SK-N-SH (cell line): Measurements from ENCODE around the gene FRMD3. TPM values are rescaled to one million over a fixed set of nuclear protein-coding genes. Genes with fewer than 3 reads are reported as not detected.
A peak's percentile ranks its signal among the peaks of the same experiment; 100 is the strongest.

Experiments
- CTCF ChIA-PET: fragments of 300-600, 350-600 bp; formaldehyde crosslinking; extraction: SDS; loops from one replicate; lab custom pipeline; 2021; lab: Yijun Ruan, JAX
- POLR2A ChIA-PET: fragments of 350-600 bp; sonication (Branson Sonifier 250); formaldehyde crosslinking; extraction: SDS; loops from one replicate; lab custom pipeline; 2020; ENCODE audit warnings: antibody characterized with exemption, inconsistent platforms; lab: Yijun Ruan, JAX
- DNase-seq: peaks from one replicate; pipeline ENCODE4 v3.0.0; 2012
- H2AFZ ChIP-seq: fragments of 200-600 bp; sonication (generic); 2 replicates; pipeline ENCODE4 v1.8.1; 2016; ENCODE audit warnings: antibody characterized with exemption, mild to moderate bottlenecking, low read depth
- H3F3A ChIP-seq: fragments of 200-600 bp; sonication (generic); replicated peaks from 2 replicates; pipeline ENCODE3; 2016; ENCODE audit warnings: antibody characterized with exemption, mild to moderate bottlenecking; ENCODE audit not compliant: insufficient read depth
- H3K27ac ChIP-seq, 2 experiments: fragments of 200-500 bp in 1 of 2; fragments of 200-600 bp in 1 of 2; sonication (Bioruptor generic) in 1 of 2; sonication (generic), shearing (Covaris generic) in 1 of 2; 2 replicates each; pipeline versions ENCODE4 v1.5.1 to v1.6.1; 2014 to 2016; ENCODE audit warnings: low read depth in 2 of 2, inconsistent platforms in 1 of 2, low read length in 1 of 2, mild to moderate bottlenecking in 1 of 2, mixed read lengths in 1 of 2
- H3K27me3 ChIP-seq: fragments of 200-600 bp; sonication (generic), shearing (Covaris generic); 2 replicates; pipeline ENCODE4 v1.6.1; 2016; ENCODE audit warnings: mixed run types; ENCODE audit not compliant: insufficient read depth
- H3K36me3 ChIP-seq, 2 experiments: fragments of 200-500 bp in 1 of 2; fragments of 200-600 bp in 1 of 2; sonication (Bioruptor generic) in 1 of 2; sonication (generic) in 1 of 2; replicated peaks in 1 of 2; 2 replicates each; pipeline versions ENCODE3 to v1.5.1; 2014 to 2016; ENCODE audit warnings: low read length in 1 of 2, mild to moderate bottlenecking in 1 of 2; ENCODE audit not compliant: insufficient read depth in 2 of 2, control insufficient read depth in 1 of 2
- H3K4me1 ChIP-seq, 2 experiments: fragments of 200-500 bp in 1 of 2; fragments of 200-600 bp in 1 of 2; sonication (Bioruptor generic) in 1 of 2; sonication (generic), shearing (Covaris generic) in 1 of 2; 2 replicates each; pipeline versions ENCODE4 v1.5.1 to v1.6.1; 2014 to 2016; ENCODE audit warnings: low read depth in 1 of 2, low read length in 1 of 2, mixed run types in 1 of 2; ENCODE audit not compliant: insufficient read depth in 2 of 2, control insufficient read depth in 1 of 2
- H3K4me2 ChIP-seq: fragments of 200-600 bp; sonication (generic), shearing (Covaris generic); 2 replicates; pipeline ENCODE4 v1.6.1; 2017; ENCODE audit warnings: mixed run types
- H3K4me3 ChIP-seq, 2 experiments: fragments of 200-500 bp in 1 of 2; fragments of 200-600 bp in 1 of 2; sonication (Bioruptor generic) in 1 of 2; sonication (generic), shearing (Covaris generic) in 1 of 2; 2 replicates each; pipeline versions ENCODE4 v1.5.1 to v1.8.1; 2014 to 2016; ENCODE audit warnings: low read depth in 2 of 2, inconsistent platforms in 1 of 2, low read length in 1 of 2, mild to moderate bottlenecking in 1 of 2, mixed read lengths in 1 of 2, moderate library complexity in 1 of 2
- H3K79me2 ChIP-seq: fragments of 200-600 bp; sonication (generic); 2 replicates; pipeline ENCODE4 v1.8.1; 2017; ENCODE audit warnings: mild to moderate bottlenecking; ENCODE audit not compliant: insufficient read depth
- H3K9ac ChIP-seq: fragments of 200-600 bp; sonication (generic); 2 replicates; pipeline ENCODE4 v1.6.1; 2017; ENCODE audit warnings: mixed run types
- H3K9me2 ChIP-seq: fragments of 200-600 bp; sonication (generic); 2 replicates; pipeline ENCODE4 v1.6.1; 2017; ENCODE audit warnings: mixed run types
- H3K9me3 ChIP-seq: fragments of 200-600 bp; sonication (generic); 2 replicates; pipeline ENCODE4 v1.6.1; 2017; ENCODE audit warnings: mixed run types, mild to moderate bottlenecking, moderate library complexity
- H4K20me1 ChIP-seq: fragments of 200-600 bp; sonication (generic); 2 replicates; pipeline ENCODE4 v1.6.1; 2017; ENCODE audit warnings: mild to moderate bottlenecking, mixed run types; ENCODE audit not compliant: insufficient read depth
- CTCF ChIP-seq: fragments of 200-600 bp; sonication (generic); IDR thresholded peaks from 2 replicates; pipeline ENCODE4 v1.6.1; 2017; ENCODE audit warnings: antibody characterized with exemption, mild to moderate bottlenecking, moderate library complexity
- EZH2phosphoT487 ChIP-seq: fragments of 200-600 bp; sonication (generic); IDR thresholded peaks from 2 replicates; pipeline ENCODE4 v1.6.1; 2017; ENCODE audit warnings: low read depth, mixed run types, mild to moderate bottlenecking, antibody characterized with exemption, moderate library complexity, borderline replicate concordance
- FOXJ3 ChIP-seq: sonication (generic); formaldehyde crosslinking; IDR thresholded peaks from 2 replicates; pipeline ENCODE4 v1.5.1; 2020; ENCODE audit warnings: mild to moderate bottlenecking, missing genetic modification reagents
- GABPA ChIP-seq: IDR thresholded peaks from 2 replicates; pipeline ENCODE4 v1.4.0; 2012; ENCODE audit warnings: low read depth, mild to moderate bottlenecking
- JUND ChIP-seq: IDR thresholded peaks from 2 replicates; pipeline ENCODE4 v1.4.0; 2012
- NFIC ChIP-seq: IDR thresholded peaks from 2 replicates; pipeline ENCODE4 v1.4.0; 2012; ENCODE audit warnings: borderline replicate concordance
- POLR2AphosphoS5 ChIP-seq: IDR thresholded peaks from 2 replicates; pipeline ENCODE4 v1.6.1; 2012; ENCODE audit warnings: low read depth, low read length
- REST ChIP-seq: IDR thresholded peaks from 2 replicates; pipeline ENCODE4 v1.6.1; 2012; ENCODE audit warnings: mild to moderate bottlenecking, low read depth, low read length, moderate library complexity
- polyA plus RNA-seq, 3 experiments: library from polyadenylated mRNA; depleted of rRNA; stranded (reverse); fragments of >200 nt; gene quantifications; 2 replicates each; pipeline ENCODE4 v1.2.3, GENCODE V29; 2012
- TF ChIP-seq, protein P1 (sequence below): IDR thresholded peaks from 2 replicates; pipeline ENCODE4 v1.4.0; 2012; ENCODE audit warnings: low read depth, borderline replicate concordance

FRMD3 gene
- polyA plus RNA-seq, 1 of the 3 experiments (the other 2 are of a cell fraction), result 0.89 TPM

DNA sequence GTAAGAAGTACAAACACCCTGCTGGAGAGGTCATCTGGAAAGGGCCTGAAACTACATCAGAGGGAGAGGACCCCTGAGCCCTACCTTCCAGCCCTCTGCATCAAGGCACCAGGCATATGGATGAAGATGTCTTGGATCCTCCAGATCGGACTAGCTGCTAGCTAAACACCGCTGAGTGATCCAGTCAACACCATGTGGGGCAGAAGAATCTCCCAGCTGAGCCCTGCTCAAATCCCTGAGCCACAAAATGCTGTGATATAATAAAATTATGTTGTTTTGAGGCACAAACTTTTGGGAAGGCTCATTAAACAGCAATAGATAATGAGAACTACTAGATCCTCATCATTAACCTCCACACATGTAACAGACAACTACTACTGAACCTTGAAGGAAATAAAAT is 155.2 kb downstream of the FRMD3 start (continued):
- TF ChIP-seq EZH2phosphoT487, result no peak
- no peak for TF ChIP-seq POLR2AphosphoS5
- TF ChIP-seq GABPA, result no peak
- TF ChIP-seq, protein P1, sequence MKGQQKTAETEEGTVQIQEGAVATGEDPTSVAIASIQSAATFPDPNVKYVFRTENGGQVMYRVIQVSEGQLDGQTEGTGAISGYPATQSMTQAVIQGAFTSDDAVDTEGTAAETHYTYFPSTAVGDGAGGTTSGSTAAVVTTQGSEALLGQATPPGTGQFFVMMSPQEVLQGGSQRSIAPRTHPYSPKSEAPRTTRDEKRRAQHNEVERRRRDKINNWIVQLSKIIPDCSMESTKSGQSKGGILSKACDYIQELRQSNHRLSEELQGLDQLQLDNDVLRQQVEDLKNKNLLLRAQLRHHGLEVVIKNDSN, result no peak
- TF ChIP-seq REST, result no peak
- no peak for TF ChIP-seq FOXJ3 (CRISPR knock-in tag)
- TF ChIP-seq JUND, result no peak
- TF ChIP-seq, all 33 proteins: peak for 0

DNA sequence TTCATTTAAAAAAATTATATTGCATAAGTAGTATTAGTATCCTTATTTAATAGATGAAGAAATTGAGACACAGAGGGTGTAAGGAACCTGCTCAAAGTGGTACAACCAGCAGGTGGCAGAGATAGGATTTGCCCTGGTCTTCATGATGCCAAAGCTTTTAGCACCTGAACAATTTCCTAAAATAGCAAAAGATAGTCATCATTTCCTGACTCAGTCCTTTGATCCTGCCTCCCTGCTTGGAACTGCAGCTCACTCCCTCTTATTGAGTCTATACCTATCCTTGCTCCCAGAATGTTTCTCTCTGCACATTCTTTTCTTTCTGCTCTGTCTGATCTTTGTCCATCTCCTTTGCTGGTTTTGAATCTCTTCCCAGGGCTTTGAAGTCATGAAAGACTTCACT is 155.8 kb downstream of the FRMD3 start:
- Histone ChIP-seq H4K20me1 (no peaks in the 10 kb centered on the region), H3K4me1 (peaks cover 0 to 24% of the 10 kb centered on the region in 2 experiments; a peak in 2 of 4 replicates), H3K79me2 (no peaks in the 10 kb centered on the region; the same call in 1 of the 2 replicates), H3K9ac (no peak overlapping the region), H3K9me3 (no peaks in the 10 kb centered on the region), H3K36me3 (peaks cover 0 to 5% of the 10 kb centered on the region in 2 experiments), H3K9me2 (no peaks in the 10 kb centered on the region), H2AFZ (no peak overlapping the region), H3F3A (peaks cover 10% of the 10 kb centered on the region), H3K4me2 (no peak overlapping the region), H3K4me3 (no peak overlapping the region), H3K27me3 (no peaks in the 10 kb centered on the region), H3K27ac (no peak overlapping the region; a peak in 1 of 4 replicates)
- TF ChIP-seq NFIC (no peak), CTCF (peak; percentile 8; the same call in 1 of the 2 replicates)
- CTCF ChIA-PET, result interaction anchor here (1.0 kb wide), 1 partner anchor 28 kb away, joined by 4 read pairs; no protein-coding TSS in a partner anchor
- POLR2A ChIA-PET, result no interaction called here
- no peak for DNase-seq
